ENCODE results near the gene SPACDR.

SPACDR gene

GRCh38 chr7:100496509-100496908, 32.4 kb upstream of the SPACDR start:
- no peak for TF ChIP-seq CTCF (IDR thresholded peaks at IDR 0.05; ENCODE audit: low read depth, low read length)
- H3K4me3 ChIP-seq (ENCODE audit: low read depth, low read length), result no peak overlapping the region

GRCh38 chr7:100493476-100494264, 29.6 kb upstream of the SPACDR start:
- TF ChIP-seq CTCF (IDR thresholded peaks at IDR 0.05; ENCODE audit: low read depth, low read length), result no peak
- H3K4me3 ChIP-seq (ENCODE audit: low read depth, low read length), result no peak overlapping the region

- TF ChIP-seq CTCF (IDR thresholded peaks at IDR 0.05; ENCODE audit: low read depth, low read length), result no peak
- H3K4me3 ChIP-seq (ENCODE audit: low read depth, low read length), result no peak overlapping the region
Measured at GRCh38 chr7:100492738-100493475, 28.8 kb upstream of the SPACDR start.

- H3K4me3 ChIP-seq (ENCODE audit: low read depth, low read length), result no peak overlapping the region
- TF ChIP-seq CTCF (IDR thresholded peaks at IDR 0.05; ENCODE audit: low read depth, low read length), result no peak
Measured at GRCh38 chr7:100491192-100491578, 27.1 kb upstream of the SPACDR start.

GRCh38 chr7:100490483-100491191, 26.6 kb upstream of the SPACDR start:
- no peak for TF ChIP-seq CTCF (IDR thresholded peaks at IDR 0.05; ENCODE audit: low read depth, low read length)
- no peak overlapping the region for H3K4me3 ChIP-seq (ENCODE audit: low read depth, low read length)

- H3K4me3 ChIP-seq (ENCODE audit: low read depth, low read length), result no peak overlapping the region
- no peak for TF ChIP-seq CTCF (IDR thresholded peaks at IDR 0.05; ENCODE audit: low read depth, low read length)
Measured at GRCh38 chr7:100489824-100490223, 25.8 kb upstream of the SPACDR start.
